BLaER1 treated with 17β-estradiol and CSF1 and Interleukin-3, amounts not matched to agents 10 nM and 100 nM (cell line): ENCODE measurements around the gene SLC26A3.

ENCODE experiments used
- H3K27ac ChIP-seq, 11 experiments: shearing (Covaris generic); formaldehyde crosslinking; 2 replicates each; pipeline ENCODE4 v1.8.1; 2022
- H3K27me3 ChIP-seq, 11 experiments: shearing (Covaris generic); formaldehyde crosslinking; 2 replicates each; pipeline ENCODE4 v1.8.1; 2022
- H3K36me3 ChIP-seq, 11 experiments: shearing (Covaris generic); formaldehyde crosslinking; 2 replicates each; pipeline ENCODE4 v1.8.1; 2022
- H3K4me1 ChIP-seq, 10 experiments: shearing (Covaris generic); formaldehyde crosslinking; 2 replicates each; pipeline ENCODE4 v1.8.1; 2022
- H3K4me2 ChIP-seq, 11 experiments: shearing (Covaris generic); formaldehyde crosslinking; 2 replicates each; pipeline ENCODE4 v1.8.1; 2022
- H3K4me3 ChIP-seq, 10 experiments: shearing (Covaris generic); formaldehyde crosslinking; 2 replicates each; pipeline ENCODE4 v1.8.1; 2022
- H3K9ac ChIP-seq, 11 experiments: shearing (Covaris generic); formaldehyde crosslinking; 2 replicates each; pipeline ENCODE4 v1.8.1; 2022
- H3K9me3 ChIP-seq, 11 experiments: shearing (Covaris generic); formaldehyde crosslinking; replicated peaks in 1 of 11; 2 replicates each; pipeline ENCODE4 v1.8.1; 2022
- H4K20me1 ChIP-seq, 11 experiments: shearing (Covaris generic); formaldehyde crosslinking; 2 replicates each; pipeline ENCODE4 v1.8.1; 2022
- Cebpa-rat ChIP-seq, 11 experiments: shearing (Covaris generic); IDR thresholded peaks; 2 replicates each; pipeline ENCODE4 v1.8.1; 2022

SLC26A3 gene

DNA sequence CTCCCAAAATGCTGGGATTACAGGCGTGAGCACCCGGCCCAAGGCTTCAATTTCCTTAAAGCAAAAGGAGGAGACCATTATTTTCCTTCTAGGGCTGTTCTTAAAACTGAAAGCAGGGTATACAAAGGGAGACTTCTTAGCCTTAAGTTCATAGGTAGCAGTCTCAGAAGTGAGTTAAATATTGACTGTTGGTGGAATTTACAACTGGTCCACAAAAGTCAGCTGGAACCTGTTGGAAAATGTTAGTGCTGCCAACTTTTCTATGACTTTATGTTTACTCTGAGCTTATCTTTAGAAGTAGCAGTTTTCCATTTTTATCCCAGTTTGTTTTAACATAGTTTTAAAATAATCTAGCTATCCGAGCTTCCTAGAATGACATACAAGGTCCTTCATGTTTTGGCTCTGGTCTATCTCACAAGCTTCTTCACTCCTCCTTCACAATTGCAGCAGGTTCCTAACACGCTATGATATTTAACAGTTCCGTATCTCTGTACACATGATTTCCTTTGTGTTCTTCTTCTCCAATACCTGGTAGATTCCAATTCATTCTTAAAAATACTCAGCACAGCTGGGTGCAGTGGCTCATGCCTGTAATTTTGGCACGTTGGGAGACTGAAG lies 3.3 kb downstream of the SLC26A3 start:
- Histone ChIP-seq H3K36me3 (no peaks in the 10 kb centered on the region), H4K20me1 (no peaks in the 10 kb centered on the region), H3K27ac (no peak overlapping the region), H3K4me1 (no peaks in the 10 kb centered on the region), H3K9ac (no peak overlapping the region), H3K4me2 (no peak overlapping the region), H3K9me3 (no peaks in the 10 kb centered on the region), H3K4me3 (no peak overlapping the region), H3K27me3 (no peaks in the 10 kb centered on the region)
- TF ChIP-seq Cebpa-rat (IDR thresholded peaks at IDR 0.05) = no peak

DNA sequence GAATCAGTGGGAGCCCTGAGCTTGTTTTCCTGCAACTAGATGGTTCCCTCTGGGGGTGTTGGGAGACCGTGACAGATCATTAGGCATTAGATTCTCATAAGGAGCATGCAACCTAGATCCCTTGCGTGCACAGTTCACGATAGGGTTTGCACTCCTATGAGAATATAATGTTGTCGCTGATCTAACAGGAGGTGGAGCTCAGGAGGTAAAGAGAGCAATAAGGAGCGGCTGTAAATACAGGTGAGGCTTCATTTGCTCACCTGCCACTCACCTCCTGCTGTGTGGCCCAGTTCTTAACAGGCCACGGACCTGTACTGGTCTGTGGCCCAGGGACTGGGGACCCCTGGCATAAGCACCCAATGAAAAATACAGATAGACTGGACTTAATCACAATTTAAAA lies 10.7 kb downstream of the SLC26A3 start:
- no peak overlapping the region for H3K9ac ChIP-seq
- H3K4me2 ChIP-seq = no peak overlapping the region
- H3K27ac ChIP-seq = no peak overlapping the region
- no peak overlapping the region for H3K4me3 ChIP-seq
- TF ChIP-seq Cebpa-rat (IDR thresholded peaks at IDR 0.05) = no peak
- no peaks in the 10 kb centered on the region for H3K27me3 ChIP-seq
- H3K36me3 ChIP-seq = no peaks in the 10 kb centered on the region
- H3K9me3 ChIP-seq = 0 out of 22 replicates have a peak, but pooled peaks cover 0 to 6% (median 0%) of the 10 kb centered on the region in 11 experiments
- H4K20me1 ChIP-seq = no peaks in the 10 kb centered on the region
- peaks cover 6 to 31% (median 19%) of the 10 kb centered on the region in 10 experiments; a peak in 18 of 20 replicates for H3K4me1 ChIP-seq

DNA sequence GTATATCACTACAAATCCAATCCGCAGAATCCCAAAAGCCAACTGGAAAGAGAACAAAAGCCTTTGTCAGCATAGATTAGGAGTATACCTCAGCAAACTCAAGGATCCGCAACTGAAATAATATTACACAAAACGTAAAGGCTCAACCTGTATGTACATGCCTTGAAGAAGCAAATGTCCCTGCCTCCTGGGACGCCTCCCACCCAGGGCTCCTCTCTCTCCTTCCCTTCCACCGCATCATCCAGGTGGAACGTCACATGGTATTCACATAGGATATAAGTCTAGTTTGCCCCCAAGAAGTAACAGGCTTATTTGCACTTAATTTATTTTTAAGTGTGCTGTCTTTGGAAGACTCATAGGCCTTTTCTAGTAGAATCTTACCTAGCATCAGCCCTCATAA lies 13.4 kb downstream of the SLC26A3 start:
- no peak overlapping the region for H3K9ac ChIP-seq
- no peak for TF ChIP-seq Cebpa-rat (IDR thresholded peaks at IDR 0.05)
- no peak overlapping the region for H3K4me3 ChIP-seq
- H3K27me3 ChIP-seq = no peaks in the 10 kb centered on the region
- H3K36me3 ChIP-seq = no peaks in the 10 kb centered on the region
- peak overlapping the region in 8 of 11 experiments; percentile 13 to 62 (median 32); a peak in 11 of 22 replicates for H3K27ac ChIP-seq
- no peaks in the 10 kb centered on the region for H4K20me1 ChIP-seq
- H3K4me2 ChIP-seq = peak overlapping the region in 9 of 11 experiments; percentile 1 to 70 (median 38); a peak in 15 of 22 replicates
- peaks cover 6 to 31% (median 19%) of the 10 kb centered on the region in 10 experiments; a peak in 18 of 20 replicates for H3K4me1 ChIP-seq
- 0 out of 22 replicates have a peak, but pooled peaks cover 0 to 6% (median 0%) of the 10 kb centered on the region in 11 experiments for H3K9me3 ChIP-seq

DNA sequence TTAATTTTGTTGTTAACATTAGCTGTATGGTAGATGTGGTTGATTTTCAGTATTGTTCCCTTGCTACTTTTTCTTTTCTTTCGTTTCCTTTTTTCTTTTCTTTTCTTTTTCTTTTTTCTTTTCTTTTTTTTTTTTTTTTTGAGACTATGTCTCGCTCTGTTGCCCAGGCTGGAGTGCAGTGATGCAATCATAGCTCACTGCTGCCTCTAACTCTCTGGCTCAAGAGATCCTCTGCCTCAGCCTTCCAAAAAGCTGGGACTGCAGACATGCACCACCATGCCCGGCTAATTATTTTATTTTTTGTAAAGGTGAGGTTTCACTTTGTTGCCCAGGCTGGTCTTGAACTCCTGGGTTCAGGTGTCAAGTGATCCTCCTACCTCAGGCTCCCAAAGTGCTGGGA lies 14.4 kb downstream of the SLC26A3 start:
- peak in 7 of 11 experiments; percentile 20 to 76 (median 52); a peak in 8 of 22 replicates for TF ChIP-seq Cebpa-rat (IDR thresholded peaks at IDR 0.05)
- H3K27me3 ChIP-seq = no peaks in the 10 kb centered on the region
- no peaks in the 10 kb centered on the region for H4K20me1 ChIP-seq
- H3K9me3 ChIP-seq = 0 out of 22 replicates have a peak, but pooled peaks cover 0 to 6% (median 0%) of the 10 kb centered on the region in 11 experiments
- H3K9ac ChIP-seq = no peak overlapping the region
- peak overlapping the region in 5 of 11 experiments; percentile 23 to 62 (median 43); a peak in 5 of 22 replicates for H3K27ac ChIP-seq
- peaks cover 6 to 31% (median 19%) of the 10 kb centered on the region in 10 experiments; a peak in 18 of 20 replicates for H3K4me1 ChIP-seq
- H3K4me2 ChIP-seq = peak overlapping the region in 10 of 11 experiments; percentile 33 to 70 (median 52); a peak in 18 of 22 replicates
- H3K4me3 ChIP-seq = no peak overlapping the region
- H3K36me3 ChIP-seq = no peaks in the 10 kb centered on the region

DNA sequence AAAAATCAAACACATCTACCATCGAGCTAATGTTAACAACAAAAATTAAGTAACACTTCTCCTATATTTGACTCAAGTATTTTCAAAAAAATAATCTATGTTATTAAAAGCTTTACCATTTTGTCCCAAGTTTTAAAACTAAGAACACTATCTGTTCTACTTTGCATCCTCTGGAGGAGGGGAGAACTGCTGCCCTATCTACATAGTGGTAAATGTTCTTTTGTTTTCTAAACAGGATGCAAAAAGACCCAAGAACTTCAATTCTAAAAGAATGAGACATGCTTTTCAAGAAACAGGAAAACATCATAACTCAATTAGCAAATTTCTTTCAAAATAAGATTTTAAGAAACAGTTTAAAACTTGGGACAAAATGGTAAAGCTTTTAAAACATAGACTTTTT lies 14.8 kb downstream of the SLC26A3 start:
- no peak overlapping the region for H3K4me3 ChIP-seq
- no peaks in the 10 kb centered on the region for H4K20me1 ChIP-seq
- H3K9ac ChIP-seq = no peak overlapping the region
- no peaks in the 10 kb centered on the region for H3K27me3 ChIP-seq
- H3K27ac ChIP-seq = no peak overlapping the region; a peak in 1 of 22 replicates
- H3K36me3 ChIP-seq = no peaks in the 10 kb centered on the region
- TF ChIP-seq Cebpa-rat (IDR thresholded peaks at IDR 0.05) = no peak
- 0 out of 22 replicates have a peak, but pooled peaks cover 0 to 6% (median 0%) of the 10 kb centered on the region in 11 experiments for H3K9me3 ChIP-seq
- peak overlapping the region in 4 of 11 experiments; percentile 47 to 68 (median 56); a peak in 4 of 22 replicates for H3K4me2 ChIP-seq
- peaks cover 6 to 31% (median 19%) of the 10 kb centered on the region in 10 experiments; a peak in 18 of 20 replicates for H3K4me1 ChIP-seq

DNA sequence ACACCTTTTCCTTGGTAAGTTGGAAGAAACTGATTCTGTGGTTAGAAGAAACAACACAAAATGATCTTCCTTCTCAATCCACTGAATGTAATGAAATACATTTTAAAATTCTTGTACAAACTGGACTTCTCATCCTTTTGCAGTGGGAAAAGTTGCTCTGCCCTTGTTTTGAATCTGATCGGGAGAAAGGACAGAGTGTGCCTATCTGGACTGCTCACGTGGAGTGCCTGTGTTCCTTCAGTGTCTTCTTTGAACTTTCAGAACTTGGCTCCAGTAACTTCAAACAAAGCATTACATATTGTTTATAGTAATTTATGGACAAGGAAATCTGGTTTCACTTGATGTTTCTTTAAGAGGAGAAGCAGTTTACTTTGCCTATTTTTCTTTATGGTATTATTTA lies 17.1 kb downstream of the SLC26A3 start:
- H3K9ac ChIP-seq = no peak overlapping the region
- no peak overlapping the region for H3K4me2 ChIP-seq
- peaks cover 6 to 31% (median 19%) of the 10 kb centered on the region in 10 experiments; a peak in 18 of 20 replicates for H3K4me1 ChIP-seq
- H3K36me3 ChIP-seq = no peaks in the 10 kb centered on the region
- TF ChIP-seq Cebpa-rat (IDR thresholded peaks at IDR 0.05) = no peak
- H3K27me3 ChIP-seq = no peaks in the 10 kb centered on the region
- H4K20me1 ChIP-seq = no peaks in the 10 kb centered on the region
- 0 out of 22 replicates have a peak, but pooled peaks cover 0 to 2% (median 0%) of the 10 kb centered on the region in 11 experiments for H3K9me3 ChIP-seq
- H3K27ac ChIP-seq = no peak overlapping the region
- no peak overlapping the region for H3K4me3 ChIP-seq

DNA sequence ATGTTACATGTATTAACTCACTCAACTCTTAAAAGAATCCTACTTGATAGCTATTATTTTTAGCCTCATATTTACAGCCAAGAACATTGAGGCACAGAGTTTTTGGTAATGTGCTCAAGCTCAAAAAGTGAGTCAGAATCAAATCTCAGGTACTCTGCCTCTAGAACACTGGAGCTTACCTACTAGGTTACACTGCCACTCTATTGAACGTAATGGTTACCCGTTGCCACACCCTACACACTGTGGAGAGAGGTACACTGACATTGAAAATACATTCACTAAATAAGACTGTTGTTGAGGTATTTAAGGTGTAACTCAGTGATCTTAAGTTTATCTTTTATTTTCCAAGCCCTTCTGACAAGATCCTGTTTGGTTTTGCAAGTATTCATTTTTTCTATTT lies 17.9 kb downstream of the SLC26A3 start:
- H3K27me3 ChIP-seq = no peaks in the 10 kb centered on the region
- H3K9ac ChIP-seq = no peak overlapping the region
- H3K36me3 ChIP-seq = no peaks in the 10 kb centered on the region
- H3K27ac ChIP-seq = no peak overlapping the region
- no peaks in the 10 kb centered on the region for H4K20me1 ChIP-seq
- H3K4me3 ChIP-seq = no peak overlapping the region
- no peak for TF ChIP-seq Cebpa-rat (IDR thresholded peaks at IDR 0.05)
- H3K4me2 ChIP-seq = no peak overlapping the region
- peaks cover 6 to 25% (median 16%) of the 10 kb centered on the region in 10 experiments; a peak in 18 of 20 replicates for H3K4me1 ChIP-seq
- no peaks in the 10 kb centered on the region for H3K9me3 ChIP-seq

DNA sequence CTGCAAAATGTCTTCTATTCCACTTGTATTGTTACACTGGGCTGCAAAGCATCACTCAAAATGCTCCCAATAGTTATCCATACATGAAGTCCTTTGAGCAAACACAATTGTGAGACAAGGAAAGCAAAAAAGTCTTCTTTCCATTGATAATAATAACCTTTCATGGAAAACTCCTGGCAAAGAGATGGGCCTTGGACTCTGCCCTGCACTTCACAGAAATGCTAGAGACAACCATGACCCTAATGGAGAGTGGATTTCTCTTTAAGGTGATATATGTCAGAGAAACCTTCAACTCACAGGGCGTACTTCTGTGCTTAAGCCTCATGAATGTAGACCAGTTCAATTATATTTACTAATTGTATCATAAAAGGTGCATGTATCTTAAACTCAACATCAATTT lies 19.4 kb downstream of the SLC26A3 start:
- no peak overlapping the region for H3K27ac ChIP-seq
- H3K36me3 ChIP-seq = no peaks in the 10 kb centered on the region
- H3K9ac ChIP-seq = no peak overlapping the region
- peaks cover under 1 to 10% (median 3%) of the 10 kb centered on the region in 10 experiments; a peak in 17 of 20 replicates for H3K4me1 ChIP-seq
- H3K27me3 ChIP-seq = no peaks in the 10 kb centered on the region
- H3K4me2 ChIP-seq = no peak overlapping the region
- H4K20me1 ChIP-seq = no peaks in the 10 kb centered on the region
- no peak overlapping the region for H3K4me3 ChIP-seq
- TF ChIP-seq Cebpa-rat (IDR thresholded peaks at IDR 0.05) = no peak
- no peaks in the 10 kb centered on the region for H3K9me3 ChIP-seq

DNA sequence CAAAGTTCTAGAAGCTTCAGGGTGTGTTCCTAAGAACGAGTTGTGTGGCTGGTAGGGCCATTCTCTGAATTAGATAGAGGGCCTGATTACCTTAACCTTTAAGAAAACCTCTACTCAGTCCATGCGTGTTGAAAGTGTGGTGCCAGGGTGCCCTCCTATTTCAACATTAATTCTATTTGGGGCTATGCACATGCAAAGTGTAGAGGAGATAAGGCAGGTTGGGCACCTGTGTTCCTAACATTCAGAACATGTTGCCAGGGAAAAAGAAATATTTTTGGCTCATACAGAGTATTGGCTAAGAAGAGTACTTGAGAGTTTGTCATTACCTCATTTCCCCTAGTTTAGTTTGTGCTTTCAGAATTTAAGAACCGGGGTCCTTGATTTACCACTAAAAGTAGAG lies 20.6 kb downstream of the SLC26A3 start:
- Histone ChIP-seq H3K9me3 (no peaks in the 10 kb centered on the region), H3K36me3 (no peaks in the 10 kb centered on the region), H3K4me2 (no peak overlapping the region), H3K4me3 (no peak overlapping the region), H3K4me1 (0 out of 20 replicates have a peak, but pooled peaks cover 0 to 3% (median 0%) of the 10 kb centered on the region in 10 experiments), H3K9ac (no peak overlapping the region), H4K20me1 (no peaks in the 10 kb centered on the region), H3K27ac (no peak overlapping the region), H3K27me3 (no peaks in the 10 kb centered on the region)
- TF ChIP-seq Cebpa-rat (IDR thresholded peaks at IDR 0.05) = no peak
